H1 (cell line): ENCODE data around the gene CEP104. TPM values are rescaled to one million over a fixed set of nuclear protein-coding genes. Genes with fewer than 3 reads are reported as not detected.

Experiments
- CTCF ChIA-PET: fragments of 300-600 bp; sonication (Branson Sonifier 250); formaldehyde crosslinking; loops from one replicate; lab custom pipeline; 2021; ENCODE audit not compliant: partially characterized antibody; lab: Charles Lee
- POLR2A ChIA-PET: fragments of 300-600 bp; sonication (Branson Sonifier 250); formaldehyde crosslinking; loops from one replicate; lab custom pipeline; 2021; ENCODE audit warnings: inconsistent platforms; ENCODE audit not compliant: partially characterized antibody; lab: Charles Lee
- DNase-seq, 2 experiments: peaks; one replicate each; pipeline versions ENCODE4 v3.0.0 to v3.0.0-alpha.2; 2010 to 2022; ENCODE audit warnings: low spot score in 2 of 2, low read depth in 1 of 2, mixed read lengths in 1 of 2
- FAIRE-seq: peaks from 2 replicates; lab custom pipeline; 2011; peaks lifted over from hg19 to GRCh38; lab: Jason Lieb, UNC
- H2AFZ ChIP-seq: 2 replicates; pipeline ENCODE4 v1.8.1; 2012; ENCODE audit warnings: low read length, inconsistent platforms
- H2AK5ac ChIP-seq: 2 replicates; pipeline ENCODE4 v1.6.1; 2013; ENCODE audit warnings: low read depth, low read length
- H2BK120ac ChIP-seq: replicated peaks from 2 replicates; pipeline ENCODE3; 2013; ENCODE audit warnings: low read depth, low read length, inconsistent platforms
- H2BK12ac ChIP-seq: 2 replicates; pipeline ENCODE4 v1.6.1; 2013; ENCODE audit warnings: low read depth, low read length
- H2BK15ac ChIP-seq: 2 replicates; pipeline ENCODE4 v1.6.1; 2013; ENCODE audit warnings: low read length
- H2BK20ac ChIP-seq: 2 replicates; pipeline ENCODE4 v1.6.1; 2013; ENCODE audit warnings: low read length
- H2BK5ac ChIP-seq: 2 replicates; pipeline ENCODE4 v1.6.1; 2013; ENCODE audit warnings: low read depth, low read length
- H3K14ac ChIP-seq: 2 replicates; pipeline ENCODE4 v1.6.1; 2013; ENCODE audit warnings: inconsistent platforms; ENCODE audit not compliant: insufficient read length
- H3K18ac ChIP-seq: 2 replicates; pipeline ENCODE4 v1.6.1; 2013; ENCODE audit warnings: low read length; ENCODE audit errors: extremely low read depth
- H3K23ac ChIP-seq: 2 replicates; pipeline ENCODE4 v1.6.1; 2013; ENCODE audit warnings: inconsistent platforms; ENCODE audit not compliant: insufficient read length
- H3K23me2 ChIP-seq: 2 replicates; pipeline ENCODE4 v1.6.1; 2013; ENCODE audit warnings: low read depth, low read length
- H3K27ac ChIP-seq: 2 replicates; pipeline ENCODE4 v1.6.1; 2011; ENCODE audit warnings: low read depth, low read length, inconsistent platforms
- H3K27me3 ChIP-seq, 4 experiments: replicated peaks in 1 of 4; 1 replicate in 1 of 4; 2 replicates in 3 of 4; pipeline versions ENCODE4 v1.6.1 to v1.8.1; 2011 to 2013; ENCODE audit warnings: low read length in 3 of 4, mild to moderate bottlenecking in 3 of 4, inconsistent platforms in 2 of 4, mixed read lengths in 2 of 4, moderate library complexity in 1 of 4; ENCODE audit not compliant: control insufficient read depth in 3 of 4, insufficient read depth in 3 of 4; ENCODE audit errors: extremely low read depth in 1 of 4
- H3K36me3 ChIP-seq, 4 experiments: 2 replicates each; pipeline versions ENCODE4 v1.6.1 to v1.8.1; 2011 to 2013; ENCODE audit warnings: mild to moderate bottlenecking in 4 of 4, low read length in 3 of 4, moderate library complexity in 2 of 4, control low read depth in 1 of 4, inconsistent platforms in 1 of 4; ENCODE audit not compliant: insufficient read depth in 4 of 4, control insufficient read depth in 2 of 4
- H3K4ac ChIP-seq: replicated peaks from 2 replicates; pipeline ENCODE3; 2013; ENCODE audit warnings: low read length, low read depth, mixed read lengths, inconsistent platforms; ENCODE audit not compliant: insufficient read length
- H3K4me1 ChIP-seq, 4 experiments: replicated peaks in 1 of 4; 1 replicate in 1 of 4; 2 replicates in 3 of 4; pipeline versions ENCODE4 v1.6.1 to v1.8.1; 2011 to 2013; ENCODE audit warnings: low read length in 3 of 4, inconsistent platforms in 2 of 4, mixed read lengths in 1 of 4; ENCODE audit not compliant: insufficient read depth in 4 of 4, control insufficient read depth in 3 of 4
- H3K4me2 ChIP-seq, 2 experiments: 2 replicates each; pipeline versions ENCODE4 v1.6.1 to v1.8.1; 2011 to 2013; ENCODE audit warnings: low read depth in 2 of 2, low read length in 2 of 2, control low read depth in 1 of 2, inconsistent platforms in 1 of 2, mild to moderate bottlenecking in 1 of 2; ENCODE audit not compliant: insufficient read depth in 1 of 2
- H3K4me3 ChIP-seq, 4 experiments: fragments of 200-600, 300-600 bp in 1 of 4; sonication (generic), shearing (Covaris generic), sonication (Bioruptor Twin) in 1 of 4; 2 replicates each; pipeline versions ENCODE4 v1.5.1 to v1.8.1; 2011 to 2016; ENCODE audit warnings: low read length in 4 of 4, low read depth in 3 of 4, control low read depth in 2 of 4, inconsistent platforms in 2 of 4, mild to moderate bottlenecking in 2 of 4, mixed read lengths in 1 of 4, moderate library complexity in 1 of 4; ENCODE audit not compliant: insufficient read depth in 2 of 4; ENCODE audit errors: extremely low read depth in 1 of 4
- H3K56ac ChIP-seq: replicated peaks from 2 replicates; pipeline ENCODE3; 2013; ENCODE audit warnings: low read depth, mild to moderate bottlenecking, mixed read lengths, low read length, inconsistent platforms; ENCODE audit not compliant: insufficient read length
- H3K79me1 ChIP-seq: 2 replicates; pipeline ENCODE4 v1.6.1; 2013; ENCODE audit warnings: low read depth, low read length, control low read depth
- H3K79me2 ChIP-seq, 2 experiments: 2 replicates each; pipeline versions ENCODE4 v1.6.1 to v1.8.1; 2012 to 2013; ENCODE audit warnings: low read length in 2 of 2, mild to moderate bottlenecking in 2 of 2, inconsistent platforms in 1 of 2; ENCODE audit not compliant: insufficient read depth in 2 of 2, control insufficient read depth in 1 of 2
- H3K9ac ChIP-seq, 4 experiments: replicated peaks in 1 of 4; 1 replicate in 1 of 4; 2 replicates in 3 of 4; pipeline versions ENCODE4 v1.6.1 to v1.8.1; 2011 to 2013; ENCODE audit warnings: low read depth in 3 of 4, low read length in 3 of 4, control low read depth in 2 of 4, mild to moderate bottlenecking in 2 of 4, moderate library complexity in 2 of 4, inconsistent platforms in 1 of 4; ENCODE audit errors: extremely low read depth in 1 of 4
- H3K9me3 ChIP-seq, 2 experiments: 2 replicates each; pipeline versions ENCODE4 v1.6.1 to v1.8.1; 2012 to 2013; ENCODE audit warnings: mild to moderate bottlenecking in 2 of 2, moderate library complexity in 2 of 2, control low read depth in 1 of 2, inconsistent platforms in 1 of 2, low read depth in 1 of 2, low read length in 1 of 2, mixed read lengths in 1 of 2; ENCODE audit not compliant: insufficient read depth in 2 of 2
- H4K20me1 ChIP-seq, 2 experiments: replicated peaks in 1 of 2; 2 replicates each; pipeline versions ENCODE3 to v1.8.1; 2011 to 2013; ENCODE audit warnings: inconsistent platforms in 2 of 2, low read length in 2 of 2, mild to moderate bottlenecking in 1 of 2; ENCODE audit not compliant: insufficient read depth in 2 of 2, control insufficient read depth in 1 of 2
- H4K5ac ChIP-seq: 2 replicates; pipeline ENCODE4 v1.6.1; 2013; ENCODE audit warnings: low read length, low read depth, mixed read lengths, inconsistent platforms; ENCODE audit not compliant: insufficient read length
- H4K8ac ChIP-seq: 2 replicates; pipeline ENCODE4 v1.8.0; 2013; ENCODE audit warnings: mild to moderate bottlenecking, moderate library complexity, low read length, inconsistent platforms; ENCODE audit not compliant: insufficient read depth; ENCODE audit errors: extremely low read depth
- H4K91ac ChIP-seq: replicated peaks from 2 replicates; pipeline ENCODE3; 2013; ENCODE audit warnings: low read length, mixed read lengths, inconsistent platforms; ENCODE audit not compliant: insufficient read length
- CBX5 ChIP-seq: fragments of 300-800, 300-1000 bp; sonication (generic); IDR thresholded peaks from 2 replicates; pipeline ENCODE4 v1.7.1; 2016; ENCODE audit warnings: antibody characterized with exemption, low read length, low read depth
- GTF2F1 ChIP-seq: IDR thresholded peaks from 2 replicates; pipeline ENCODE4 v1.6.1; 2012; ENCODE audit warnings: low read depth, low read length, improper control_type of control experiment, borderline replicate concordance
- RXRA ChIP-seq: IDR thresholded peaks from 2 replicates; pipeline ENCODE4 v1.6.1; 2011; ENCODE audit warnings: low read depth, mild to moderate bottlenecking, low read length, moderate library complexity; ENCODE audit not compliant: insufficient read depth
- TEAD4 ChIP-seq: IDR thresholded peaks from 2 replicates; pipeline ENCODE4 v1.6.1; 2012; ENCODE audit warnings: low read depth, low read length, inconsistent platforms, mixed read lengths
- ZNF274 ChIP-seq: IDR thresholded peaks from 2 replicates; pipeline ENCODE4 v1.7.0; 2012; ENCODE audit warnings: low read length, borderline replicate concordance; ENCODE audit errors: extremely low read depth
- WGBS, 2 experiments: shearing (Covaris generic) in 1 of 2; methylation state at CpG; one replicate each; pipeline versions ENCODE4 v1.1.6 to v1.1.7; 2013 to 2015; ENCODE audit warnings: low lambda C conversion rate in 2 of 2, mixed read lengths in 2 of 2, inconsistent platforms in 1 of 2, low coverage in 1 of 2, missing lambda C conversion rate in 1 of 2; ENCODE audit not compliant: insufficient replicate concordance in 2 of 2, insufficient coverage in 1 of 2, insufficient read length in 1 of 2; ENCODE audit errors: extremely low coverage in 1 of 2, missing lambda C conversion rate in 1 of 2; 5-methylcytosine and 5-hydroxymethylcytosine counted together
- polyA plus RNA-seq, 7 experiments: library from polyadenylated mRNA; depleted of rRNA in 3 of 7; stranded (reverse) in 5 of 7; unstranded in 2 of 7; fragments of >200 nt in 5 of 7; fragments of 200-250 nt in 2 of 7; gene quantifications; 1 replicate in 5 of 7; 2 replicates in 1 of 7; 4 replicates in 1 of 7; pipeline versions ENCODE4 v1.2.1 to v1.2.3, GENCODE V29; 2011 to 2013; ENCODE audit warnings: missing spikeins in 2 of 7, mixed read lengths in 2 of 7
- total RNA-seq: library from RNA; stranded (reverse); fragmentation: NEBNext Ultra II Directional; extraction: Animal tissue kit (Norgen Biotek cat#: 25700); gene quantifications from 2 replicates; pipeline ENCODE4 v1.2.1, GENCODE V29; 2021
- TF ChIP-seq, protein P1 (sequence below): IDR thresholded peaks from 2 replicates; pipeline ENCODE4 v1.6.1; 2011; ENCODE audit warnings: low read depth, mild to moderate bottlenecking, low read length; ENCODE audit not compliant: insufficient read depth
- TF ChIP-seq, protein P2 (sequence below), 3 experiments: IDR thresholded peaks; 1 replicate in 2 of 3; 2 replicates in 1 of 3; pipeline versions ENCODE4 v1.5.1 to v1.6.1; 2011; ENCODE audit warnings: low read length in 3 of 3, mild to moderate bottlenecking in 3 of 3, inconsistent platforms in 2 of 3, low read depth in 1 of 3, moderate library complexity in 1 of 3; ENCODE audit not compliant: insufficient read depth in 1 of 3; ENCODE audit errors: control extremely low read depth in 1 of 3

The CEP104 gene
- total and polyA plus RNA-seq, 2 of the 8 experiments (the other 6 are each of a cell fraction or from before 2014, with no cell fraction given), result 8.0 to 43.9 TPM

DNA sequence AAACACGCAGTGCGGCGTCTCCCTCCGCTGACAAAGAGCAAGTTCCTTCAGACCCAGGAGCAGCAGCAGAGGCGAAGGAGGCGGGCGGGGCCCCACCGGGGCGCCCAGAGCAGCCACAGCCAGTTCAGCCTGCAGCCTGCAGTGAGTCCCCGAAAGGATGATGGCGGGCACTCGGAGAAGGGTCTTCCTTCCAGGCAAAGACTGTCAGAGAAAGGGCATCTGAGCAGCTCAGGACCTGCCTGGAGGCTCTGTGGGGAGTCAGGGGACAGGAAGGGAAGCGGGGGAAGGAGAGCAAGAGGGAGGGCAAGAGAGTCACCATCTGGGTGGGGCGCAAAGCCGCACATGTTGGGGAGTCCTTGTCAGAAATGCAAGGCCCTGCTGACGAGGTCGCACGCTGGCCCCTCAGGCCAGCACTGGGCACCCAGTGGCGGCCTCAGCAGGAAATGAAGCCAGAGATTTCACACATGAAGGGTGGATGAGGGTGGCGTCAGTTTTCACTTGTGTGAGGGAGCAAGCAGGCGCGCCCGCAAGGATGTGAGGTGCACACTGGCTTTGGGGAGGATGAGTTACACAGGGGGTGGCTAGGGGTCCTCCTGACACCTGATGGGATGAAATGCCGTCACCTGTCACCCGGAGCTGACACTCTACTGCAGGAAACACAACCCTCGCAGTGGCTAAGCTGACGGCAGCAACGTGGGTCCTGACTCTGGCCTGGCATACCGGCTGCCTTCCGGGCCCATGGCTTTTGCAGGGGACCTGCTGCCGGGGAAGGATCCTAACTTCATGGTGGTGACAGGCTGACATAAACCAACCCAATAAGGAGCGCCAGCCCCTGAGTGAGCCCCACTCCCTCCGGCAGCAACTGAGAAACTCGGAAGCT, 67.3 kb downstream of the CEP104 start:
- Histone ChIP-seq H3K27ac (no peak overlapping the region), H3K79me1 (peaks cover 31% of the 10 kb centered on the region), H3K4me3 (no peak overlapping the region), H3K9ac (no peak overlapping the region; a peak in 1 of 7 replicates), H3K4me2 (no peak overlapping the region), H3K9me3 (no peaks in the 10 kb centered on the region), H3K18ac (no peak overlapping the region), H2AK5ac (no peak overlapping the region), H2BK120ac (no peak overlapping the region), H3K36me3 (peaks cover 7 to 21% (median 16%) of the 10 kb centered on the region in 4 experiments; a peak in 6 of 8 replicates), H4K20me1 (peaks cover 9 to 21% of the 10 kb centered on the region in 2 experiments), H2BK15ac (no peak overlapping the region), H4K5ac (no peak overlapping the region), H3K27me3 (no peaks in the 10 kb centered on the region), H3K23me2 (peaks cover 6% of the 10 kb centered on the region; the same call in 1 of the 2 replicates), H3K23ac (no peak overlapping the region), H3K79me2 (peaks cover 9 to 60% of the 10 kb centered on the region in 2 experiments), H3K4ac (no peak overlapping the region), H4K8ac (no peak overlapping the region), H4K91ac (no peak overlapping the region), H3K4me1 (peaks cover 8 to 31% (median 20%) of the 10 kb centered on the region in 4 experiments), H3K14ac (no peak overlapping the region), H2BK20ac (no peak overlapping the region), H2AFZ (no peak overlapping the region), H2BK12ac (no peak overlapping the region), H2BK5ac (0 out of 2 replicates have a peak overlapping the region, but pooled peaks have one; percentile 9), H3K56ac (no peak overlapping the region)
- POLR2A ChIA-PET, result interaction anchor here (1.0 to 9.8 kb wide), 3 partner anchors 8 to 12 kb away, joined by 6 to 84 read pairs (median 12); no protein-coding TSS in a partner anchor
- DNase-seq (no peak), FAIRE-seq (no peak)
- CTCF ChIA-PET, result interaction anchor here (0.5 to 1.7 kb wide), 5 partner anchors 10 to 110 kb away, joined by 3 to 7 read pairs (median 4); no protein-coding TSS in a partner anchor
- 90% methylated on average over 31 of the region's 34 CpGs; no CpG with 5 or more reads in 1 of the 2 experiments for WGBS, 2 experiments
- TF ChIP-seq CBX5, result no peak
- TF ChIP-seq TEAD4, result no peak
- TF ChIP-seq, protein P1, sequence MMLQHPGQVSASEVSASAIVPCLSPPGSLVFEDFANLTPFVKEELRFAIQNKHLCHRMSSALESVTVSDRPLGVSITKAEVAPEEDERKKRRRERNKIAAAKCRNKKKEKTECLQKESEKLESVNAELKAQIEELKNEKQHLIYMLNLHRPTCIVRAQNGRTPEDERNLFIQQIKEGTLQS, result no peak
- no peak for TF ChIP-seq ZNF274
- TF ChIP-seq, protein P2, sequence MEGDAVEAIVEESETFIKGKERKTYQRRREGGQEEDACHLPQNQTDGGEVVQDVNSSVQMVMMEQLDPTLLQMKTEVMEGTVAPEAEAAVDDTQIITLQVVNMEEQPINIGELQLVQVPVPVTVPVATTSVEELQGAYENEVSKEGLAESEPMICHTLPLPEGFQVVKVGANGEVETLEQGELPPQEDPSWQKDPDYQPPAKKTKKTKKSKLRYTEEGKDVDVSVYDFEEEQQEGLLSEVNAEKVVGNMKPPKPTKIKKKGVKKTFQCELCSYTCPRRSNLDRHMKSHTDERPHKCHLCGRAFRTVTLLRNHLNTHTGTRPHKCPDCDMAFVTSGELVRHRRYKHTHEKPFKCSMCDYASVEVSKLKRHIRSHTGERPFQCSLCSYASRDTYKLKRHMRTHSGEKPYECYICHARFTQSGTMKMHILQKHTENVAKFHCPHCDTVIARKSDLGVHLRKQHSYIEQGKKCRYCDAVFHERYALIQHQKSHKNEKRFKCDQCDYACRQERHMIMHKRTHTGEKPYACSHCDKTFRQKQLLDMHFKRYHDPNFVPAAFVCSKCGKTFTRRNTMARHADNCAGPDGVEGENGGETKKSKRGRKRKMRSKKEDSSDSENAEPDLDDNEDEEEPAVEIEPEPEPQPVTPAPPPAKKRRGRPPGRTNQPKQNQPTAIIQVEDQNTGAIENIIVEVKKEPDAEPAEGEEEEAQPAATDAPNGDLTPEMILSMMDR (IDR thresholded peaks at IDR 0.05; ENCODE audit: control extremely low read depth in 1 of 3, insufficient read depth in 1 of 3, low read depth in 1 of 3, low read length in 3 of 3), result no peak
- TF ChIP-seq GTF2F1, result no peak
- TF ChIP-seq RXRA, result no peak
